GM04504 (cell line): ENCODE measurements around the gene GSTT2B.
"Not testable (repeated sequence)": the region's sequence is repeated elsewhere in the genome, so short reads cannot be mapped to it uniquely, and the experiment has no call there.

Experiments used
- DNase-seq: peaks from one replicate; pipeline ENCODE4 v3.0.0-alpha.2; 2012; ENCODE audit warnings: low read depth

The GSTT2B gene

GRCh38 chr22:23961084-23961771 lies at the start of gene GSTT2B:
Gene GSTT2B, minus strand, starts transcription at chr22:23961195. Its CDS starts 64 bp downstream, at chr22:23961131.
- DNase-seq, result not testable (repeated sequence)

DNA sequence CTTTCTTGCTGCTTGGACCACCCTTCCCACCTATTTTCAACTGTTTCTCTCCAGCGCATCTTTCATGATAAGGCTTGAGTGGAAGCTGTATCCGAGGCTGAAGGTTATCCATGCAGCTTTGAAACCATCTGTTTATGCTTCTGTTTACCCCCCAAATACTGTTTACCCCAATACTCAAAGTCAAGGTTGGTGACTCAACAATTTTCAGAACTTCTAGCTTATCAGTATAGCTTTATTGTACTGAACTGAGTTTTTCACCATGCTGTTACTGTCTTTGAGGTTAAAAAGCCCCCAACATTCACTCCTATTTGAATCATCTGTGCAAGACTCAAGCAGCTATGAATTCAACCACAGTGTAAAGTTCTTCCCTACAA lies 49.0 kb upstream of the GSTT2B start:
- no peak for DNase-seq

- DNase-seq, result no peak
Measured at GRCh38 chr22:24009227-24010017, 48.4 kb upstream of the GSTT2B start.

DNA sequence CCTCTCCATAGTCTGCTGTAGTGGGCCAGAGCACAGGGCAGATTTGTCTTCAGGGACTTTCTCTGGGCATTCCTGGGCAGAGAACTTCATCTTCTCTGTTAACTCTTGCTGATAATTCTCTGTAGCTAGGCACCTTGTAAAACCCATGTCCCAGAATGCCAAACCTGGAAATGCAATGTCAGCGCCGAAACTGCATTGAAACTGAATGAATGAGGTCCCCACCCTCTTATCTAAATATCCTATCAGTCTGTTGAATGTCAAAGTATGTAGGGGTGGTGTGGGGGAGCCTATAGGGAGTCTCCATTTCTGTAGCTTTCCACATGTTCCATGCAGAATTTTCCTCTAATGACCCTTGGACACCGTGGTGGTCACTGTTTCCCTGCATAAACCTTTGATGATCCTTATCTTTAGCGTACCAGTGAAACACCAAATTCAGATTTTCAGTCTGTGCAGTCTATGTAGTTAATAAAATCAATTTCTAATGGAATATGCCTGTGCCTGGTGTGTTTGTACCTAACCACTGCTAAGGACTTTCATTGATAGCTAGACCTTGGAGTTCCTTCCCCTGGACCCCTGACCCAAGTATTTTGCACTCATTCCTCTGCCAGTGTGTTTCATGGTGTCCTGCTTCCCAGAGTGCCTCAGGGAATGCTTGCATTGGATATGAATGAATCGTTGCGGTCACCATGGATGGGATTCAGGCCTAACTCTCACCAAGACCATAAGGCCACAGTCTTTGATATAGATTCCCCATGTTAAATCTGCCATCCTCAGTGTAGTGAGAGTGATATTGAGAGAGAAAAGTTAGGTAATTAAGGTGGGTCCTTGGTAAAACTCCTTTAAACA lies 47.6 kb upstream of the GSTT2B start:
- DNase-seq, result no peak

DNA sequence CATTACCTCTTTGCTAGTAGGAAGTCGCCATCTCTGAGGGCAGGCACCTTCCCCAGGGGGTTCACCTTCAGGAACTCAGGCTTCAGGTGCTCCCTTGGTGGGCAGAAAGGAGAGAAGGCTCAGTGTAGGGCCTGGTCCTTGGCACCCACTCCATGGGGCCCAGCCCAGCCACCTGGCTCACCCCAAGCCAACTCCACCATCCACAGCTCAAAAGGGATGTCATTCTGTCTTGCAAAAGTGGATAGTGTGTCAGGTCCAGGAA lies 47.0 kb upstream of the GSTT2B start:
- DNase-seq, result no peak

- no peak for DNase-seq
Measured at GRCh38 chr22:24007253-24008021, 46.4 kb upstream of the GSTT2B start.

DNA sequence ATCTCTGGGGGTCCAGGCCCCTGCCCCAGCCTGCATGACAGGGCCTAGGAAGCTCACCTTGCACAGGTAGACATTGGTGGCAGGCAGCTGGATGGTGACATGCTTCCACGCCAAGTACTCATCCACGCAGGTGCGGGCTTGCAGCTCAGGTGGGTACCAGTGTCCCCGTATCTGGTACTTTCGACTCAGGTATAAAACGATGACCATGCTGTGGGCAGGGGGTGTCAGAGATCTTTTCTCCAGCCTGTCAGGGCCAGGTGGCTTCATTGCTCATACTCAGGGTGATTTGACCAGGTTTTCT lies 45.9 kb upstream of the GSTT2B start:
- DNase-seq, result no peak

GRCh38 chr22:24006207-24006913 lies 45.4 kb upstream of the GSTT2B start:
- DNase-seq, result no peak

DNA sequence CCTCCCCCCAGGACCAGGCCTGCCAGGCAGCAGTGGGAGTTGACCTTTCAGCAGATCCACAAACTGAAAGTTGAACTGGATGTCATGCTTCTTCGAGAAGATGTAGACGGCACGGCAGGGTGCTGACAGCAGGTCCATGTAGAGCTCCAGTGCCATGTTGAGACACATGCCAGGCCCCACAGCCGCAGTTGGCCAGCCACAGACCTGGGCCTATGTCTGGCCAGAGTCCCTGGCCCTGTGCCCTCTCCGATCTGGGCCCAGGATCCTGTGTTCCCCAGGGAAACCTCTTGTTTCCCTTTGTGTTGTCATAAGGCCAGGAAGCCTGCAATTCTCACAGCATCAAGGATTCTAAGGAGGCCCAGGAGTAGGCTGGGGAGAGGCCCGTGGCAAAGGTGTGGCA lies 44.2 kb upstream of the GSTT2B start, which contains the start of gene GSTT4:
Gene GSTT4 (minus strand): TSS at position 253 of the 400 bp plus-strand sequence. CDS start 97 bp downstream, at position 156.
- no peak for DNase-seq

DNA sequence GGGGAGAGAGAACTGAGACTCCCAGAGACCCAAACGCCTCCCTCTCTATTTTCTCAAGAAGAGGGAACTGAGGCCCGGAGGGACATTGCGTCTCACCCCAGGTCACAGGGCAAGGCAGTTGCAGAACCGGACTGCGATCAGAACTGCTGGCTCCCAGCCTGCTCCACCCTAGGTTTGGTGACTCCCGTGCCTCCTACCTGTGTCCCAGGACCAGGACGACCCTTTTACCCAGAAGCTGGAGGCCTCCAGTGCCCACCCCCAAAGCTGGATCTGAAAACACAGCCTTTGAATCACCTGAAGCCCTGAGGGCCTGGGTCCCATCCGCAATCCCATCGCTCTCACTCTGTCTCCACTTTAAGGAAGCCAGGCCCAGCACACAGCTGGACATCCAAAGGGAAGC lies 42.9 kb upstream of the GSTT2B start:
- DNase-seq, result no peak

- no peak for DNase-seq
Measured at GRCh38 chr22:24002851-24003250, 41.9 kb upstream of the GSTT2B start.

GRCh38 chr22:24002272-24002671 lies 41.3 kb upstream of the GSTT2B start:
- no peak for DNase-seq

- DNase-seq, result no peak
Measured at GRCh38 chr22:24001314-24001713, 40.3 kb upstream of the GSTT2B start.

GRCh38 chr22:23999779-24000178 lies 38.8 kb upstream of the GSTT2B start:
- not testable (repeated sequence) for DNase-seq

- no peak for DNase-seq
Measured at GRCh38 chr22:23997092-23997491, 36.1 kb upstream of the GSTT2B start.

GRCh38 chr22:23993581-23994177 lies 32.7 kb upstream of the GSTT2B start:
- DNase-seq, result not testable (repeated sequence)

DNA sequence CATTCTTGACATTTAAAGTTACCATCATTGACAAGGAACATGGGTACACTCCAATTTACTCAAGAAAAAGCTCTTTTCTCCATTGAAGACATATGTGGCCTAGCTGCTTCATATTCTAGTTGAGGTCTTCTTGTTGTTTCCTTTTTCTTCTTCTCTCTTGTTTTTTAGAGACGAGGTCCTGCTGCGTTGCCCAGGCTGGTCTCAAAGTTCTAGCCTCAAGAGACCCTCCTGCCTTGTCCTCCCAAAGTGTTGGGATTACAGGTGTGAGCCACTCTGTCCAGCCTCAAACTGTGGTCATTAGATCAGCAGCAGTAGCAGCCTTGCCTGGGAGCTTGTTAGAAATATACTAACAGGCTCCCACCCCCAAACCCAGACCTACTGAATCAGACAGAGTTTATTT lies 32.1 kb upstream of the GSTT2B start:
- not testable (repeated sequence) for DNase-seq

DNA sequence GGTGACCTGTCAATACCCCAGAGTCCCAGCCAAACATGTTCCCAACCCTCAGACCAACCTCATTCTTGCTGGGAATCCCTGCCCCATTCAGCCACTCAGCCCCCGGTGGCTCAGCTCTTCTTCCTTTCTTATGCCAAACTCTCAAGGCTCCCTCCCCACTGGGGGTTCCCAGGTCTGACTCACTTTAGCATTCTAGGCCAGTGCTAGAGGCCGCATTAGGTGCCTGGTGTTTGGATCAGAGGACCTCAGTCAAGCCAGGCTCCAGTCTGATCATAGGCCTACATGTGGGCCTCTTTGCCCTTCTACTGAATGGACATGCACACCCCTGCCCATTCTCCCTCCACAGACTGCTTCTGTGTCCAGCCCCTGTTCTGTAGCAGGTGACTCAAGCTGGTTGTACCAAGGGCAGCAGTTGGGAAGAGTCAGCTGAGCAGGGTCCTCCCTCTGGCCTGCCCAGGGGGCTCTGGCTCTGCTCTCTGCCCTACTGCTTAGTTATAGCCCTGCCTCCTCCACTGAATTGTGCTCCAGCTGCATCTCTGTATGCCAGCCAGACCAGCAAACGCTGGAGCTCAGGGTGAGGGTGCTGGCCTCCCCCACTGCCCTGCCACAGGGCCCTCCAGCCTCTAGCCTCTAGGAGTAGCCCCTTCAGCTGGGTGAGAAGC lies 28.7 kb upstream of the GSTT2B start:
- DNase-seq, result not testable (repeated sequence)

DNA sequence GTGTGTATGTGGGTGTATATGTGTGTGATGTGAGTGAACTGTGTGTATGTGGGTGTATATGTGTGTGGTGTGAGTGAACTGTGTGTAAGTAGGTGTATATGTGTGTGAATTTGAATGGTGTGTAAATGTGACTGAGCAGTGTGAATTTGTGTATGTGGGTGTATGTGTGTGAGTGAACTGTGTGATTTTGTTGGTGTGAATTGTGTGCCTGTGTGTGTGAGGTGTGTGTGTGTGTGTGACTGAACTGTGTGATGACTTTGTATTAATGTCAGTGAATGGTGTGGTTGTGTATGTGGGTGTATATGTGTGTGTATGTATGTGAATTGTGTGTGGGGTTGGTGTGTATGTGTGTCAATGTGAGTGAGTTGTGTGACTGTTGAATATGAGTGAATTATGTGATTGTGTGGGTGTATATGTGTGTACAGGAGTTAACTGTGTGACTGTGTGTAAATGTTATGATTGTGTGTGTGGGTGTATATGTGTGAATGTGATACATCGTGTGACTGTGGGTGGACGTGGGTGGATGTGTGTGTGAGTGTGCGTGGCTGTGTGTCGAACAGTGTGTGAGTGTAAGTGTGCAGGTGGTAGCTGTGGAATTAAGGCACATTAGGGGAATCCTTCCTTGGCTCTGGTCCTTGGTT lies 25.7 kb upstream of the GSTT2B start:
- DNase-seq, result not testable (repeated sequence)

DNA sequence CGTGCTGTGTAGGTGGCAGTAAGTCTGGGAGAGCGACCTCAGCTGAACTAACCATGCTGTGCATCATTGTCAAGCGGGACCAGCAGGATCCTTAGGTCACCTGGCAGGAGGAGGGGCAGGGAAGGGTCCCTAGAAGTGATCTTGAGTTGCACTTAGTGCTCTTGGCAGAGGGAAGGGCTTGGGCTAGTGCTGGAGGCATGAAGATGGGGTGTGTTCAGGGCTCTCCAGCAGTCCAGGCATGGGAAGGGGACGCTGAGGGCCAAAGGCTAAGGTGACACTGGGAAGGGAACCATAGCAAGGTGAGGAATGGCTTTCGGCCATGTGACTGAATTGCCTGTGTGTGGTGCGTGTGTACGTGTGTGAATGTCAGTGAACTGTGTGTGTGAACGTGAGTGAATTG lies 25.1 kb upstream of the GSTT2B start:
- not testable (repeated sequence) for DNase-seq
